ENCODE data around the gene RPL10A. TPM values are rescaled to one million over a fixed set of nuclear protein-coding genes. Genes with fewer than 3 reads are reported as not detected.
A peak's percentile ranks its signal among the peaks of the same experiment; 100 is the strongest.

Gene RPL10A
- total RNA-seq, 1 experiment from 2014 or later = 828 TPM

DNA sequence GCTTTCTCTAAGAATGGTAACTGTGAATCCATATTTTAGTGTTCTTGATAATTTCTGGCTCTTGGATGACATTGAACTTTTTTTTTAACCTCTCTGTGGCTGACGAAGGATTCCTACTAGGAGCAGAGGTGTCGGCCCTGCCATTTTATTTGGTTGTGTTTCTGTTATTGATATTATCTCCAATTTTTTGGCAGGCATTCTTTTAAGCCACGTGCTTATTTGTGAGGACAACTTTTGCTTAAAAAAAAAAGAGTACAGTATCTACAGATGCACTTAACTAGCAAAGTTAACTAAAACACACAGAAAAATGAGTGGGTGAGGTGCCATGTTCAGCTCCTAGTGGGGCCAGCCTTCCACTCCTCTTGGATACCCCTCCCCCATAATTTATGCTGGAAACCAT, 15.0 kb upstream of the RPL10A start:
- DNase-seq = no peak
- peaks cover 24% of the 10 kb centered on the region for H3K36me3 Mint-ChIP-seq (ENCODE audit: insufficient read depth, unreplicated experiment)
- H3K27me3 Mint-ChIP-seq (ENCODE audit: unreplicated experiment) = peaks cover 27% of the 10 kb centered on the region
- TF ChIP-seq, protein P1, sequence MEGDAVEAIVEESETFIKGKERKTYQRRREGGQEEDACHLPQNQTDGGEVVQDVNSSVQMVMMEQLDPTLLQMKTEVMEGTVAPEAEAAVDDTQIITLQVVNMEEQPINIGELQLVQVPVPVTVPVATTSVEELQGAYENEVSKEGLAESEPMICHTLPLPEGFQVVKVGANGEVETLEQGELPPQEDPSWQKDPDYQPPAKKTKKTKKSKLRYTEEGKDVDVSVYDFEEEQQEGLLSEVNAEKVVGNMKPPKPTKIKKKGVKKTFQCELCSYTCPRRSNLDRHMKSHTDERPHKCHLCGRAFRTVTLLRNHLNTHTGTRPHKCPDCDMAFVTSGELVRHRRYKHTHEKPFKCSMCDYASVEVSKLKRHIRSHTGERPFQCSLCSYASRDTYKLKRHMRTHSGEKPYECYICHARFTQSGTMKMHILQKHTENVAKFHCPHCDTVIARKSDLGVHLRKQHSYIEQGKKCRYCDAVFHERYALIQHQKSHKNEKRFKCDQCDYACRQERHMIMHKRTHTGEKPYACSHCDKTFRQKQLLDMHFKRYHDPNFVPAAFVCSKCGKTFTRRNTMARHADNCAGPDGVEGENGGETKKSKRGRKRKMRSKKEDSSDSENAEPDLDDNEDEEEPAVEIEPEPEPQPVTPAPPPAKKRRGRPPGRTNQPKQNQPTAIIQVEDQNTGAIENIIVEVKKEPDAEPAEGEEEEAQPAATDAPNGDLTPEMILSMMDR (IDR thresholded peaks at IDR 0.05; ENCODE audit: unreplicated experiment) = no peak
- intact Hi-C loops (cut with micrococcal nuclease; ENCODE audit: unreplicated experiment) = loop anchor here (5.0 kb wide), 1 partner anchor 61 kb away; no protein-coding TSS in a partner anchor
- peak overlapping the region; percentile 79 for H3K4me3 Mint-ChIP-seq (ENCODE audit: low read depth, unreplicated experiment)
- H3K27ac Mint-ChIP-seq (ENCODE audit: unreplicated experiment) = no peak overlapping the region
- H3K9me3 Mint-ChIP-seq (ENCODE audit: low read depth, unreplicated experiment) = no peaks in the 10 kb centered on the region
- BruUV-seq (replicated peaks) = TSS peak; percentile 75
- CTCF ChIA-PET = no interaction called here
- peaks cover 26% of the 10 kb centered on the region for H3K4me1 Mint-ChIP-seq (ENCODE audit: low read depth, unreplicated experiment)

DNA sequence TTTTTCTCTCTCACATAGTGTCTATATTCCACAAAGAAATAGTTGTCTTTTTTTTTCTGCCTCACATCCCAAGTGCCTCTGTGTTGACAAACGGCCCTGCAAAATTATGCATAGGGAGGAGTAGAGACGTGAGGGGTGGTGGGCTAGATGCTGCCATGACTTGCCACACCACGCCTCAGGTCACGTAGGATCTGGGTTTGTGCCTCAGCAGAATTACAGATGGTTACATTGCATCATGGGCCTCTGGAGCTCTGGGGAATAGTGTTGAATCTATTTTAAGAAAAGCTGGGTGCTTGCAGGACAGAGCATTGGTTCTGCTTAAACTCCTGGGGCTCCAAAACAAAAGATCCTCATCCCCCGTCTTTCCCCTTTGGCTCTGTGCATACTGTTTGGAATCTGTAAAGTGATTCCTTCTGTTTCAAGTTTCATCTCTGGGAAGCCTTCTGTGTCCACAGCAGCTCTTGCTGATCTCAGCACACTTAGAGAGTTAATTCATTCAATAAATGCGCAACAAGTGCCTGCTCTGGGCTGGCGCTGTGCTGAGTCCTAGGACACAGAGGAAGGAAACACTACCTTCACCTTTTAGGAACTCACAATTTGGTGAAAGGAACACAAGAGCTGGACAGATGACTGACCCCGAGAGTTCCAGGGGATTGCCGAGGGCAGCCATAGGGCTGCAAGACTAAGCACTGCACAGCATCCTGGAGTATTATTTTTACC, 13.7 kb upstream of the RPL10A start:
- Mint-ChIP-seq H3K9me3 (ENCODE audit: low read depth, unreplicated experiment) (no peaks in the 10 kb centered on the region), H3K4me3 (ENCODE audit: low read depth, unreplicated experiment) (peak overlapping the region; percentile 24), H3K27me3 (ENCODE audit: unreplicated experiment) (peaks cover 26% of the 10 kb centered on the region), H3K4me1 (ENCODE audit: low read depth, unreplicated experiment) (peaks cover 26% of the 10 kb centered on the region), H3K27ac (ENCODE audit: unreplicated experiment) (no peak overlapping the region), H3K36me3 (ENCODE audit: insufficient read depth, unreplicated experiment) (peaks cover 27% of the 10 kb centered on the region)
- TF ChIP-seq, protein P1 (IDR thresholded peaks at IDR 0.05; ENCODE audit: unreplicated experiment) = no peak
- intact Hi-C loops (cut with micrococcal nuclease; ENCODE audit: unreplicated experiment) = loop anchor here (5.0 kb wide), 1 partner anchor 62 kb away; no protein-coding TSS in a partner anchor
- CTCF ChIA-PET = no interaction called here
- no TSS peak for BruUV-seq (replicated peaks)
- no peak for DNase-seq

DNA sequence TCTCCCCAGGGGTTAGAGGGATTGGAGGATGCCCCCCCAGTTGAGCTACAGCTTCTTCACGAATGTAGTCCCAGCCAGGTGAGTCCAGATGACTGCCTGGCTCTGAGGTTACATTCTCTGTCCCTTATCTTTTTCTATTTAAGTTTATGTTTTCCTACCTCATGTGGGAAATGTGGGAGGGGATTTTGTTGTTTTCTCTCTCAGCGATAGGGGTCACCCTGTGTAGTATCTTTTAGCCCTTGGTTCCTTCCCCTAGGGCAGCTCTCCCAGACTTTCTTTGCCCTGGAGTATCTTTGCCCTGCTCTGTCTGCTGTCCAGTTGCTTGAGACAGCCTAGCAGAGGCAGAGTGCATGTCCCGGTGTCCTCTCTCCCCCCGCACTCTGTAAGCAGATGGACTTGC, 10.3 kb upstream of the RPL10A start:
- Mint-ChIP-seq H3K36me3 (ENCODE audit: insufficient read depth, unreplicated experiment) (peaks cover 22% of the 10 kb centered on the region), H3K27ac (ENCODE audit: unreplicated experiment) (no peak overlapping the region), H3K9me3 (ENCODE audit: low read depth, unreplicated experiment) (no peaks in the 10 kb centered on the region), H3K27me3 (ENCODE audit: unreplicated experiment) (no peaks in the 10 kb centered on the region), H3K4me1 (ENCODE audit: low read depth, unreplicated experiment) (peaks cover 23% of the 10 kb centered on the region), H3K4me3 (ENCODE audit: low read depth, unreplicated experiment) (no peak overlapping the region)
- no peak for DNase-seq
- BruUV-seq (replicated peaks) = no TSS peak
- intact Hi-C loops (cut with micrococcal nuclease; ENCODE audit: unreplicated experiment) = no loop called here
- TF ChIP-seq, protein P1 (IDR thresholded peaks at IDR 0.05; ENCODE audit: unreplicated experiment) = no peak
- CTCF ChIA-PET = no interaction called here

DNA sequence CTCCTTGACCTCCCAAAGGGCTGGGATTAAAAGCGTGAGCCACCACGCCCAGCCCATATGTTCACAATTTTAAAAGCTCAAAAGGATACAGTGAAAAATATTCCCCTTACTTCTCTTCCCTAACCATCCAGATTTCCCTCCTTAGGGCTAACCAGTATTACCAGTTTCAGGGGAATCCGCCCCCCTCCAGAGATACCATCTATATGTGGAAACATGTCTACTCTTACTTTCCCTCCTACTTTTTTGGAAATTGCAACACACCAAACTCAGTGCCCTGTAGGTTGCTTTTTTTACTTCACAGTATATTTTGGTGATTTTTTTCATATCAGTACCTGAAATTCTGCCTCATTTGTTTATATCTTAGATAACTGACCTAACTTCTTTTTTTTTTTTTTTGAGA, 6.9 kb upstream of the RPL10A start:
- BruUV-seq (replicated peaks) = no TSS peak
- DNase-seq = no peak
- Mint-ChIP-seq H3K4me3 (ENCODE audit: low read depth, unreplicated experiment) (no peak overlapping the region), H3K27me3 (ENCODE audit: unreplicated experiment) (no peaks in the 10 kb centered on the region), H3K27ac (ENCODE audit: unreplicated experiment) (no peak overlapping the region), H3K36me3 (ENCODE audit: insufficient read depth, unreplicated experiment) (peaks cover 12% of the 10 kb centered on the region), H3K9me3 (ENCODE audit: low read depth, unreplicated experiment) (no peaks in the 10 kb centered on the region), H3K4me1 (ENCODE audit: low read depth, unreplicated experiment) (peaks cover 8% of the 10 kb centered on the region)
- intact Hi-C loops (cut with micrococcal nuclease; ENCODE audit: unreplicated experiment) = no loop called here
- CTCF ChIA-PET = no interaction called here
- TF ChIP-seq, protein P1 (IDR thresholded peaks at IDR 0.05; ENCODE audit: unreplicated experiment) = no peak

All from Calu3 (cell line).